Caco-2 (cell line): ENCODE measurements around the gene SORBS2. TPM values are rescaled to one million over a fixed set of nuclear protein-coding genes. Genes with fewer than 3 reads are reported as not detected.

Experiments used
- BruUV-seq: library from RNA; stranded (reverse); fragments of 400-500 nt; replicated peaks from 2 replicates; lab custom pipeline; 2021; lab: Mats Ljungman, UMichigan
- CTCF ChIA-PET: fragments of 300-600 bp; sonication (Branson Sonifier 250); formaldehyde crosslinking; loops from one replicate; lab custom pipeline; 2022; ENCODE audit warnings: antibody characterized with exemption; lab: Charles Lee
- POLR2A ChIA-PET: fragments of 300-600 bp; sonication (Branson Sonifier 250); formaldehyde crosslinking; loops from one replicate; lab custom pipeline; 2022; ENCODE audit warnings: antibody characterized with exemption; lab: Charles Lee
- DNase-seq, 2 experiments: peaks; one replicate each; pipeline versions ENCODE4 v3.0.0 to v3.0.0-alpha.2; 2020 to 2022
- H3K27me3 ChIP-seq: replicated peaks from 2 replicates; pipeline ENCODE4 v1.6.0; 2011; ENCODE audit warnings: low read length; ENCODE audit not compliant: control insufficient read depth, insufficient read depth
- H3K36me3 ChIP-seq: 2 replicates; pipeline ENCODE4 v1.5.1; 2011; ENCODE audit warnings: low read length; ENCODE audit not compliant: control insufficient read depth, insufficient read depth
- H3K4me1 ChIP-seq: fragments of 250-450 bp; sonication (Bioruptor Pico); 2 replicates; pipeline ENCODE4 v1.5.1; 2020; ENCODE audit warnings: mild to moderate bottlenecking
- H3K4me3 ChIP-seq: 2 replicates; pipeline ENCODE4 v1.5.1; 2011; ENCODE audit warnings: low read depth, mild to moderate bottlenecking, control low read depth, low read length
- H3K9me3 ChIP-seq: fragments of 250-450 bp; sonication (Bioruptor Pico); 2 replicates; pipeline ENCODE4 v1.5.1; 2020; ENCODE audit warnings: mild to moderate bottlenecking, moderate library complexity
- H3K27ac Mint-ChIP-seq: one replicate; pipeline ENCODE4 v1.8.0; 2022; ENCODE audit warnings: mixed read lengths; ENCODE audit not compliant: unreplicated experiment
- H3K27me3 Mint-ChIP-seq: one replicate; pipeline ENCODE4 v1.8.0; 2022; ENCODE audit warnings: mixed read lengths; ENCODE audit not compliant: insufficient read depth, unreplicated experiment
- H3K36me3 Mint-ChIP-seq: one replicate; pipeline ENCODE4 v1.8.0; 2022; ENCODE audit warnings: mild to moderate bottlenecking, mixed read lengths; ENCODE audit not compliant: insufficient read depth, unreplicated experiment
- H3K4me1 Mint-ChIP-seq: one replicate; pipeline ENCODE4 v1.8.0; 2022; ENCODE audit warnings: low read depth, mixed read lengths; ENCODE audit not compliant: unreplicated experiment
- H3K4me3 Mint-ChIP-seq: one replicate; pipeline ENCODE4 v1.8.0; 2022; ENCODE audit warnings: mild to moderate bottlenecking, moderate library complexity, mixed read lengths; ENCODE audit not compliant: unreplicated experiment
- H3K9me3 Mint-ChIP-seq: one replicate; pipeline ENCODE4 v1.8.0; 2022; ENCODE audit warnings: mixed read lengths; ENCODE audit not compliant: unreplicated experiment
- CTCF ChIP-seq, 2 experiments: fragments of 200-600 bp in 1 of 2; IDR thresholded peaks; 1 replicate in 1 of 2; 2 replicates in 1 of 2; pipeline versions ENCODE4 v1.5.1 to v1.8.0; 2011 to 2022; ENCODE audit warnings: antibody characterized with exemption in 1 of 2, control low read depth in 1 of 2, inconsistent platforms in 1 of 2, low read depth in 1 of 2, low read length in 1 of 2, mild to moderate bottlenecking in 1 of 2, moderate library complexity in 1 of 2; ENCODE audit not compliant: insufficient read depth in 1 of 2, severe bottlenecking in 1 of 2, unreplicated experiment in 1 of 2
- intact Hi-C: fragments of 100-400 bp; cut with micrococcal nuclease; formaldehyde crosslinking; loops from one replicate; pipeline ENCODE4 v1.10.0; 2022; ENCODE audit not compliant: unreplicated experiment
- total RNA-seq: library from RNA; stranded (reverse); gene quantifications from 2 replicates; pipeline ENCODE4 v1.2.3, GENCODE V29; 2022

The SORBS2 gene
- total RNA-seq, 1 experiment from 2014 or later = 47.7 TPM

- Mint-ChIP-seq H3K4me1 (no peaks in the 10 kb centered on the region), H3K9me3 (no peaks in the 10 kb centered on the region), H3K27ac (peak overlapping the region; percentile 48), H3K27me3 (no peaks in the 10 kb centered on the region), H3K36me3 (peaks cover 7% of the 10 kb centered on the region), H3K4me3 (no peak overlapping the region)
- Histone ChIP-seq H3K4me1 (peaks cover 2% of the 10 kb centered on the region; the same call in 1 of the 2 replicates), H3K9me3 (no peaks in the 10 kb centered on the region), H3K36me3 (no peaks in the 10 kb centered on the region), H3K4me3 (no peak overlapping the region), H3K27me3 (no peaks in the 10 kb centered on the region)
- ChIA-PET POLR2A (no interaction called here), CTCF (no interaction called here)
- DNase-seq = no peak
- intact Hi-C loops = no loop called here
- BruUV-seq = no TSS peak
- TF ChIP-seq CTCF (IDR thresholded peaks at IDR 0.05; ENCODE audit: insufficient read depth in 1 of 2, low read depth in 1 of 2, low read length in 1 of 2, severe bottlenecking in 1 of 2, unreplicated experiment in 1 of 2) = no peak
Observed at GRCh38 chr4:185726931-185727330, 85.1 kb downstream of the SORBS2 start.

GRCh38 chr4:185723631-185724260 lies 88.2 kb downstream of the SORBS2 start:
- Histone ChIP-seq H3K36me3 (no peaks in the 10 kb centered on the region), H3K4me3 (no peak overlapping the region), H3K27me3 (no peaks in the 10 kb centered on the region), H3K4me1 (peaks cover 6% of the 10 kb centered on the region; the same call in 1 of the 2 replicates), H3K9me3 (no peaks in the 10 kb centered on the region)
- ChIA-PET POLR2A (no interaction called here), CTCF (no interaction called here)
- TF ChIP-seq CTCF (IDR thresholded peaks at IDR 0.05; ENCODE audit: insufficient read depth in 1 of 2, low read depth in 1 of 2, low read length in 1 of 2, severe bottlenecking in 1 of 2, unreplicated experiment in 1 of 2) = no peak
- H3K27ac Mint-ChIP-seq = no peak overlapping the region
- H3K9me3 Mint-ChIP-seq = no peaks in the 10 kb centered on the region
- no TSS peak for BruUV-seq
- H3K4me1 Mint-ChIP-seq = peaks cover 3% of the 10 kb centered on the region
- no peaks in the 10 kb centered on the region for H3K27me3 Mint-ChIP-seq
- DNase-seq = no peak
- peaks cover 7% of the 10 kb centered on the region for H3K36me3 Mint-ChIP-seq
- no peak overlapping the region for H3K4me3 Mint-ChIP-seq
- intact Hi-C loops = no loop called here

GRCh38 chr4:185722029-185722316 lies 90.0 kb downstream of the SORBS2 start:
- BruUV-seq = no TSS peak
- POLR2A ChIA-PET = no interaction called here
- intact Hi-C loops = no loop called here
- H3K27me3 Mint-ChIP-seq = no peaks in the 10 kb centered on the region
- Histone ChIP-seq H3K27me3 (no peaks in the 10 kb centered on the region), H3K36me3 (no peaks in the 10 kb centered on the region), H3K4me1 (peaks cover 9% of the 10 kb centered on the region; the same call in 1 of the 2 replicates), H3K4me3 (no peak overlapping the region), H3K9me3 (no peaks in the 10 kb centered on the region)
- TF ChIP-seq CTCF (IDR thresholded peaks at IDR 0.05; ENCODE audit: insufficient read depth in 1 of 2, low read depth in 1 of 2, low read length in 1 of 2, severe bottlenecking in 1 of 2, unreplicated experiment in 1 of 2) = no peak
- peaks cover 7% of the 10 kb centered on the region for H3K36me3 Mint-ChIP-seq
- H3K9me3 Mint-ChIP-seq = no peaks in the 10 kb centered on the region
- no peak for DNase-seq
- no peak overlapping the region for H3K27ac Mint-ChIP-seq
- peaks cover 7% of the 10 kb centered on the region for H3K4me1 Mint-ChIP-seq
- no peak overlapping the region for H3K4me3 Mint-ChIP-seq
- CTCF ChIA-PET = no interaction called here
